Tibial artery (tissue), 4 donors: ENCODE data around the gene CYB5A.
"Not testable (repeated sequence)": the region's sequence is repeated elsewhere in the genome, so short reads cannot be mapped to it uniquely, and the experiment has no call there.

ENCODE experiments used
- DNase-seq, 2 donors: peaks; one replicate each; pipeline ENCODE4 v3.0.0-alpha.2; 2019
- H3K27ac ChIP-seq, 2 donors: fragments of 200-600 bp; sonication (generic) in 1 of 2; 1 replicate in 1 of 2; 2 replicates in 1 of 2; pipeline ENCODE4 v1.5.1; 2018 to 2019; ENCODE audit warnings: mild to moderate bottlenecking in 1 of 2
- H3K27me3 ChIP-seq, 2 donors: fragments of 200-600 bp; sonication (generic) in 1 of 2; one replicate each; pipeline versions ENCODE4 v1.5.1 to v1.6.0; 2016 to 2019
- H3K36me3 ChIP-seq, 3 donors: fragments of 200-600 bp; sonication (generic) in 2 of 3; one replicate each; pipeline ENCODE4 v1.5.1; 2016 to 2019; ENCODE audit warnings: mild to moderate bottlenecking in 2 of 3
- H3K4me1 ChIP-seq, 4 donors: fragments of 200-600 bp; sonication (generic) in 2 of 4; 1 replicate in 3 of 4; 2 replicates in 1 of 4; pipeline ENCODE4 v1.5.1; 2016 to 2019
- H3K4me3 ChIP-seq, 2 donors: fragments of 200-600 bp; sonication (generic) in 1 of 2; 1 replicate in 1 of 2; 2 replicates in 1 of 2; pipeline ENCODE4 v1.5.1; 2018 to 2019; ENCODE audit warnings: mild to moderate bottlenecking in 2 of 2
- H3K9me3 ChIP-seq, 3 donors: fragments of 200-600 bp; sonication (generic) in 1 of 3; one replicate each; pipeline ENCODE4 v1.5.1; 2016 to 2019
- intact Hi-C: fragments of 100-400 bp; cut with DNase I; formaldehyde crosslinking; loops from one replicate; pipeline ENCODE4 v1.15.0; 2023; ENCODE audit warnings: low total_unique reads
- TF ChIP-seq, protein P1 (sequence below), 2 experiments: fragments of 200-600 bp in 1 of 2; fragments of 450-650 bp in 1 of 2; IDR thresholded peaks; one replicate each; pipeline ENCODE4 v1.5.1; 2017 to 2019; ENCODE audit warnings: antibody characterized with exemption in 2 of 2, mild to moderate bottlenecking in 1 of 2, moderate library complexity in 1 of 2

Gene CYB5A

GRCh38 chr18:74303936-74304335 lies 12.2 kb upstream of the CYB5A start:
- intact Hi-C loops: no loop called here
- H3K4me3 ChIP-seq: no peak overlapping the region

GRCh38 chr18:74303306-74303705 lies 11.5 kb upstream of the CYB5A start:
- no peak for DNase-seq
- Histone ChIP-seq H3K27me3 (peaks cover 0 to 5% of the 10 kb centered on the region in 2 donors), H3K9me3 (no peaks in the 10 kb centered on the region), H3K27ac (no peak overlapping the region), H3K36me3 (no peaks in the 10 kb centered on the region), H3K4me3 (no peak overlapping the region), H3K4me1 (no peaks in the 10 kb centered on the region)
- intact Hi-C loops: no loop called here
- TF ChIP-seq, protein P1, sequence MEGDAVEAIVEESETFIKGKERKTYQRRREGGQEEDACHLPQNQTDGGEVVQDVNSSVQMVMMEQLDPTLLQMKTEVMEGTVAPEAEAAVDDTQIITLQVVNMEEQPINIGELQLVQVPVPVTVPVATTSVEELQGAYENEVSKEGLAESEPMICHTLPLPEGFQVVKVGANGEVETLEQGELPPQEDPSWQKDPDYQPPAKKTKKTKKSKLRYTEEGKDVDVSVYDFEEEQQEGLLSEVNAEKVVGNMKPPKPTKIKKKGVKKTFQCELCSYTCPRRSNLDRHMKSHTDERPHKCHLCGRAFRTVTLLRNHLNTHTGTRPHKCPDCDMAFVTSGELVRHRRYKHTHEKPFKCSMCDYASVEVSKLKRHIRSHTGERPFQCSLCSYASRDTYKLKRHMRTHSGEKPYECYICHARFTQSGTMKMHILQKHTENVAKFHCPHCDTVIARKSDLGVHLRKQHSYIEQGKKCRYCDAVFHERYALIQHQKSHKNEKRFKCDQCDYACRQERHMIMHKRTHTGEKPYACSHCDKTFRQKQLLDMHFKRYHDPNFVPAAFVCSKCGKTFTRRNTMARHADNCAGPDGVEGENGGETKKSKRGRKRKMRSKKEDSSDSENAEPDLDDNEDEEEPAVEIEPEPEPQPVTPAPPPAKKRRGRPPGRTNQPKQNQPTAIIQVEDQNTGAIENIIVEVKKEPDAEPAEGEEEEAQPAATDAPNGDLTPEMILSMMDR (IDR thresholded peaks at IDR 0.05): no peak

More at GRCh38 chr18:74303936-74304335, 12.2 kb upstream of the CYB5A start:
- TF ChIP-seq, protein P1 (IDR thresholded peaks at IDR 0.05): no peak
- Histone ChIP-seq H3K36me3 (no peaks in the 10 kb centered on the region), H3K27me3 (peaks cover 0 to 5% of the 10 kb centered on the region in 2 donors), H3K27ac (no peak overlapping the region), H3K9me3 (no peaks in the 10 kb centered on the region), H3K4me1 (no peaks in the 10 kb centered on the region)
- no peak for DNase-seq

DNA sequence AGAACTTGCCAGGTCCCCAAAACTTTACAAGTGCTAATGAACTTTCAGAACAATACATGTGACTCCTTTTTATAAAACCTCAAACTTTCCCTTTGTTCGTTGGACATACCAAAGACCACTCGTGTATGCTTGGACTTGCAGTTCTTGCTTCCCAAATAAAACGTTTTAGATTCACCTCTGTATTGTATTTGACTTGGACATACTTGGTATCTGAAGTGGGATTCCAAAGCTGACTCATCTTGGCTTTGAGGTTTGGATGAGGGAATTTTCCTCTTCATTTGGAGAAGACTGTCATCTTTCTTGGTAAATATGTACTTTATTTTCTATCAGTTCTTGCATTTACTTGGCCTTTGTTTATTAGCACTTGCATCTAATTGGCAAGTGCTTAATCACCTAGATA lies 8.0 kb upstream of the CYB5A start:
- Histone ChIP-seq H3K9me3 (no peaks in the 10 kb centered on the region), H3K27ac (no peak overlapping the region), H3K4me3 (no peak overlapping the region), H3K4me1 (no peaks in the 10 kb centered on the region), H3K27me3 (no peaks in the 10 kb centered on the region), H3K36me3 (no peaks in the 10 kb centered on the region)
- DNase-seq: no peak
- intact Hi-C loops: no loop called here
- TF ChIP-seq, protein P1 (IDR thresholded peaks at IDR 0.05): no peak

- H3K4me1 ChIP-seq: no peaks in the 10 kb centered on the region
- no peak overlapping the region for H3K4me3 ChIP-seq
- intact Hi-C loops: no loop called here
- H3K36me3 ChIP-seq: no peaks in the 10 kb centered on the region
- no peak overlapping the region for H3K27ac ChIP-seq
- H3K9me3 ChIP-seq: no peaks in the 10 kb centered on the region
- no peak for DNase-seq
- TF ChIP-seq, protein P1 (IDR thresholded peaks at IDR 0.05): no peak
- no peaks in the 10 kb centered on the region for H3K27me3 ChIP-seq
Measured at GRCh38 chr18:74299162-74299561, 7.4 kb upstream of the CYB5A start.

DNA sequence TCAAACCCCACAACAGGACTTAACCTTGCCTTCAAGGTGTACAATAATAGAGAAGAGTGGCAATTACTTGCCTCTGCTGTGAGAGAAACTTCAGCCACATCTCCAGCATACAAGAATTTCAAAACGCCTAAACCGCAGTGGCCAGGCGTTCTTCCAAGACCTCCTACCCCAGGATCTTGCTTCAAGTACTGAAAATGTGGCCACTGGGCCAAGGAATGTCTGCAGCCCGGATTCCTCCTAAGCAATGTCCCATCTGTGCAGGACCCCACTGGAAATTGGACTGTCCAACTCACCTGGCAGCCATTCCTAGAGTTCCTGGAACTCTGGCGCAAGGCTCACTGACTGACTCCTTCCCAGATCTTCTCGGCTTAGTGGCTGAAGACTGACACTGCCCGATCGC lies 2.8 kb upstream of the CYB5A start:
- TF ChIP-seq, protein P1 (IDR thresholded peaks at IDR 0.05): no peak
- no peak for DNase-seq
- H3K4me3 ChIP-seq: no peak overlapping the region
- no peaks in the 10 kb centered on the region for H3K36me3 ChIP-seq
- intact Hi-C loops: loop anchor here (5.0 kb wide), 3 partner anchors 147 to 303 kb away; partner anchors contain the start of genes CNDP2, FBXO15, TIMM21 and ZNF407
- peaks cover 0 to 21% (median 15%) of the 10 kb centered on the region in 4 donors for H3K4me1 ChIP-seq
- H3K9me3 ChIP-seq: no peaks in the 10 kb centered on the region
- H3K27ac ChIP-seq: no peak overlapping the region
- no peaks in the 10 kb centered on the region for H3K27me3 ChIP-seq

- H3K27me3 ChIP-seq, H3K9me3 ChIP-seq, H3K36me3 ChIP-seq, DNase-seq: not testable (repeated sequence)
- peak overlapping the region in 1 of 2 donors; percentile 79 for H3K27ac ChIP-seq
- peak overlapping the region in 1 of 2 donors; percentile 74 for H3K4me3 ChIP-seq
- H3K4me1 ChIP-seq: peaks cover 0 to 29% (median 22%) of the 10 kb centered on the region in 4 donors
- intact Hi-C loops: loop anchor here (5.0 kb wide), 3 partner anchors 146 to 304 kb away; partner anchors contain the start of genes CNDP2, FBXO15, TIMM21 and ZNF407
Measured at GRCh38 chr18:74292982-74293381, 1.2 kb upstream of the CYB5A start.
